Calu3 (cell line): ENCODE measurements around the gene SEC22A. TPM values are rescaled to one million over a fixed set of nuclear protein-coding genes. Genes with fewer than 3 reads are reported as not detected.

Experiments used
- BruUV-seq: library from RNA; stranded (reverse); fragments of 400-500 nt; replicated peaks from 2 replicates; lab custom pipeline; 2021; lab: Mats Ljungman, UMichigan
- CTCF ChIA-PET: fragments of 300-600 bp; sonication (Branson Sonifier 250); formaldehyde crosslinking; loops from one replicate; lab custom pipeline; 2022; ENCODE audit warnings: antibody characterized with exemption; lab: Charles Lee
- DNase-seq: peaks from one replicate; pipeline ENCODE4 v3.0.0; 2022
- H3K27ac Mint-ChIP-seq: one replicate; pipeline ENCODE4 v1.8.0; 2022; ENCODE audit warnings: mixed read lengths; ENCODE audit not compliant: unreplicated experiment
- H3K27me3 Mint-ChIP-seq: one replicate; pipeline ENCODE4 v1.8.0; 2022; ENCODE audit warnings: mixed read lengths; ENCODE audit not compliant: unreplicated experiment
- H3K36me3 Mint-ChIP-seq: one replicate; pipeline ENCODE4 v1.8.0; 2022; ENCODE audit warnings: mild to moderate bottlenecking, moderate library complexity, mixed read lengths; ENCODE audit not compliant: insufficient read depth, unreplicated experiment
- H3K4me1 Mint-ChIP-seq: one replicate; pipeline ENCODE4 v1.8.0; 2022; ENCODE audit warnings: mild to moderate bottlenecking, low read depth, mixed read lengths; ENCODE audit not compliant: unreplicated experiment
- H3K4me3 Mint-ChIP-seq: one replicate; pipeline ENCODE4 v1.8.0; 2022; ENCODE audit warnings: mild to moderate bottlenecking, low read depth, moderate library complexity, mixed read lengths; ENCODE audit not compliant: unreplicated experiment
- H3K9me3 Mint-ChIP-seq: one replicate; pipeline ENCODE4 v1.8.0; 2022; ENCODE audit warnings: low read depth, mixed read lengths; ENCODE audit not compliant: unreplicated experiment
- CTCF ChIP-seq: fragments of 200-600 bp; IDR thresholded peaks from one replicate; pipeline ENCODE4 v1.8.0; 2022; ENCODE audit warnings: antibody characterized with exemption; ENCODE audit not compliant: unreplicated experiment
- intact Hi-C: fragments of 100-400 bp; cut with micrococcal nuclease; formaldehyde crosslinking; loops from one replicate; pipeline ENCODE4 v1.10.0; 2022; ENCODE audit not compliant: unreplicated experiment
- total RNA-seq: library from RNA; stranded (reverse); gene quantifications from 2 replicates; pipeline ENCODE4 v1.2.3, GENCODE V29; 2022

The SEC22A gene
- total RNA-seq, 1 experiment from 2014 or later = 18.6 TPM

- no TSS peak for BruUV-seq
- H3K9me3 Mint-ChIP-seq = no peaks in the 10 kb centered on the region
- peak overlapping the region; percentile 27 for H3K27ac Mint-ChIP-seq
- intact Hi-C loops = no loop called here
- H3K27me3 Mint-ChIP-seq = no peaks in the 10 kb centered on the region
- CTCF ChIA-PET = interaction anchor here (0.5 to 1.4 kb wide), 4 partner anchors 44 to 1602 kb away, joined by 3 to 4 read pairs (median 3); partner anchors contain the start of genes ADCY5 and SEC22A
- H3K36me3 Mint-ChIP-seq = peaks cover 15% of the 10 kb centered on the region
- H3K4me1 Mint-ChIP-seq = peaks cover 8% of the 10 kb centered on the region
- DNase-seq = no peak
- H3K4me3 Mint-ChIP-seq = no peak overlapping the region
- TF ChIP-seq CTCF = no peak
Observed at GRCh38 chr3:123157598-123158287, 44.0 kb upstream of the SEC22A start.

GRCh38 chr3:123158330-123158729 is 43.4 kb upstream of the SEC22A start:
- TF ChIP-seq CTCF = no peak
- peak overlapping the region; percentile 27 for H3K27ac Mint-ChIP-seq
- DNase-seq = no peak
- H3K9me3 Mint-ChIP-seq = no peaks in the 10 kb centered on the region
- no TSS peak for BruUV-seq
- intact Hi-C loops = no loop called here
- no peak overlapping the region for H3K4me3 Mint-ChIP-seq
- H3K4me1 Mint-ChIP-seq = peaks cover 8% of the 10 kb centered on the region
- no peaks in the 10 kb centered on the region for H3K27me3 Mint-ChIP-seq
- peaks cover 12% of the 10 kb centered on the region for H3K36me3 Mint-ChIP-seq
- CTCF ChIA-PET = interaction anchor here (0.5 to 1.4 kb wide), 2 partner anchors 43 to 290 kb away, joined by 3 read pairs; partner anchors contain the start of genes ADCY5 and SEC22A

GRCh38 chr3:123158899-123159390 is 42.8 kb upstream of the SEC22A start:
- Mint-ChIP-seq H3K27me3 (no peaks in the 10 kb centered on the region), H3K9me3 (no peaks in the 10 kb centered on the region), H3K4me3 (no peak overlapping the region), H3K36me3 (peaks cover 13% of the 10 kb centered on the region), H3K27ac (no peak overlapping the region), H3K4me1 (peaks cover 8% of the 10 kb centered on the region)
- DNase-seq = no peak
- BruUV-seq = no TSS peak
- no peak for TF ChIP-seq CTCF
- CTCF ChIA-PET = no interaction called here
- intact Hi-C loops = no loop called here

GRCh38 chr3:123159926-123160635 is 41.7 kb upstream of the SEC22A start:
- no peak for DNase-seq
- intact Hi-C loops = no loop called here
- TF ChIP-seq CTCF = no peak
- Mint-ChIP-seq H3K27me3 (no peaks in the 10 kb centered on the region), H3K27ac (no peak overlapping the region), H3K36me3 (peaks cover 17% of the 10 kb centered on the region), H3K9me3 (peaks cover 3% of the 10 kb centered on the region), H3K4me1 (peaks cover 8% of the 10 kb centered on the region), H3K4me3 (no peak overlapping the region)
- CTCF ChIA-PET = no interaction called here
- BruUV-seq = no TSS peak
